GM18499 (cell line): ENCODE data around the gene ERMP1.
"Not testable (repeated sequence)": the region's sequence is repeated elsewhere in the genome, so short reads cannot be mapped to it uniquely, and the experiment has no call there.

Experiments used
- ATAC-seq: cut with Tn5 transposase; IDR thresholded peaks from one replicate; pipeline ENCODE4 v1.9.1; 2021; ENCODE audit warnings: moderate number of reproducible peaks; ENCODE audit not compliant: insufficient read depth, unreplicated experiment

Gene ERMP1

GRCh38 chr9:5786370-5787127 lies 46.4 kb downstream of the ERMP1 start:
- ATAC-seq, result no peak

- no peak for ATAC-seq
Observed at GRCh38 chr9:5784526-5785315, 48.2 kb downstream of the ERMP1 start.

GRCh38 chr9:5783982-5784381 lies 48.9 kb downstream of the ERMP1 start:
- ATAC-seq, result no peak

- not testable (repeated sequence) for ATAC-seq
Observed at GRCh38 chr9:5783420-5783819, 49.5 kb downstream of the ERMP1 start.

- not testable (repeated sequence) for ATAC-seq
Observed at GRCh38 chr9:5779705-5780218, 53.2 kb downstream of the ERMP1 start.

- no peak for ATAC-seq
Observed at GRCh38 chr9:5778805-5779204, 54.1 kb downstream of the ERMP1 start.

- no peak for ATAC-seq
Observed at GRCh38 chr9:5773324-5773999, 59.5 kb downstream of the ERMP1 start.

- ATAC-seq, result peak; percentile 69
Observed at GRCh38 chr9:5767968-5768932, 64.7 kb downstream of the ERMP1 start.

GRCh38 chr9:5764130-5764868 lies 68.6 kb downstream of the ERMP1 start:
- peak; percentile 43 for ATAC-seq

GRCh38 chr9:5762421-5762820 lies 70.5 kb downstream of the ERMP1 start:
- ATAC-seq, result no peak

- ATAC-seq, result no peak
Observed at GRCh38 chr9:5760338-5760737, 72.6 kb downstream of the ERMP1 start.

- ATAC-seq, result no peak
Observed at GRCh38 chr9:5756633-5757032, 76.3 kb downstream of the ERMP1 start.

- no peak for ATAC-seq
Observed at GRCh38 chr9:5750569-5750968, 82.3 kb downstream of the ERMP1 start.

- no peak for ATAC-seq
Observed at GRCh38 chr9:5749306-5749705, 83.6 kb downstream of the ERMP1 start.

- ATAC-seq, result no peak
Observed at GRCh38 chr9:5748438-5748837, 84.5 kb downstream of the ERMP1 start.

GRCh38 chr9:5743109-5743508 lies 89.8 kb downstream of the ERMP1 start:
- ATAC-seq, result no peak

- no peak for ATAC-seq
Observed at GRCh38 chr9:5736563-5737346, 96.2 kb downstream of the ERMP1 start.

GRCh38 chr9:5735072-5735471 lies 97.8 kb downstream of the ERMP1 start:
- ATAC-seq, result no peak
